IPS-18c (cell line): ENCODE measurements around the gene KAT2A.

Source experiments
- H3K4me3 ChIP-seq: 2 replicates; pipeline ENCODE4 v1.7.0; 2013; ENCODE audit warnings: low read depth, mild to moderate bottlenecking, low read length, moderate library complexity; ENCODE audit not compliant: insufficient read depth
- H3K9me3 ChIP-seq: one replicate; pipeline ENCODE4 v1.6.1; 2013; ENCODE audit warnings: mild to moderate bottlenecking, low read length, moderate library complexity; ENCODE audit not compliant: control insufficient read depth, insufficient read depth

The KAT2A gene

DNA sequence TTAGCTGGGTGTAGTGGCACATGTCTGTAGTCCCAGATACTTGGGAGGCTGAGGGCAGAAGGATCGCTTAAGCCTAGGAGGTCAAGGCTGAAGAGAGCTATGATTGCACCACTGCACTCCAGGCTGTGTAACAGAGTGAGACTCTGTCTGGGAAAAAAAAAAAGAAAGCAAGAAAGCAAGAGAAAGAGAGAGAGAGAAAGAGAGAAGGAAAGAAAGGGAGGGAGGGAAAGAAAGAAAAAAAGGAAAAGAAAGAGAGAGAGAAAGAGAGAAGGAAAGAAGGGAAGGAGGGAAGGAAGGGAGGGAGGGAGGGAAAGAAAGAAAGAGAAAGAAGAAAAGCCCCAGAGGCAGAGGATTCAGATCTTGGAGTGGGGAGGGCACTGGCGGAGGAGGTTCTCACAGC lies 15.2 kb downstream of the KAT2A start:
- Histone ChIP-seq H3K4me3 (no peak overlapping the region), H3K9me3 (peaks cover 2% of the 10 kb centered on the region)

DNA sequence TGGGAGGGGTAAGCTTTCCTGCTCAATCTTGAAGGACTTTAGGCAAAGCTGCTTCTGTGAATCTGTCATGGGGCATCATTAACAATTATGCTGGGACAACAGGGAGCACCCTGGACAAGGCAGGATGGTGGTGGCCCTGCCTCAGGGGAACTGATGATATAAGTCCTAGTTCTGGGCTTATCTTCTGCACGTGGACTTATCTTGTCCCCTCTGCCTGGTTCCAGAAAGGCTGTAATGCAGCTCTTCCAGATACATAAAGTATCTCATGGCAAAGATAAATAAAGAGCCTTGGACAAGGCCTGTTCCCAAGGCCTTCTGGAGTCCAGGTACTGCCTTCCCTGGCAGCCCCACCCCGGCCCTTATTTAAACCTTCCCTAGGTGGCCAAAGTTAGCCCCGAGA lies 16.9 kb downstream of the KAT2A start:
- Histone ChIP-seq H3K9me3 (peaks cover 2% of the 10 kb centered on the region), H3K4me3 (no peak overlapping the region)

DNA sequence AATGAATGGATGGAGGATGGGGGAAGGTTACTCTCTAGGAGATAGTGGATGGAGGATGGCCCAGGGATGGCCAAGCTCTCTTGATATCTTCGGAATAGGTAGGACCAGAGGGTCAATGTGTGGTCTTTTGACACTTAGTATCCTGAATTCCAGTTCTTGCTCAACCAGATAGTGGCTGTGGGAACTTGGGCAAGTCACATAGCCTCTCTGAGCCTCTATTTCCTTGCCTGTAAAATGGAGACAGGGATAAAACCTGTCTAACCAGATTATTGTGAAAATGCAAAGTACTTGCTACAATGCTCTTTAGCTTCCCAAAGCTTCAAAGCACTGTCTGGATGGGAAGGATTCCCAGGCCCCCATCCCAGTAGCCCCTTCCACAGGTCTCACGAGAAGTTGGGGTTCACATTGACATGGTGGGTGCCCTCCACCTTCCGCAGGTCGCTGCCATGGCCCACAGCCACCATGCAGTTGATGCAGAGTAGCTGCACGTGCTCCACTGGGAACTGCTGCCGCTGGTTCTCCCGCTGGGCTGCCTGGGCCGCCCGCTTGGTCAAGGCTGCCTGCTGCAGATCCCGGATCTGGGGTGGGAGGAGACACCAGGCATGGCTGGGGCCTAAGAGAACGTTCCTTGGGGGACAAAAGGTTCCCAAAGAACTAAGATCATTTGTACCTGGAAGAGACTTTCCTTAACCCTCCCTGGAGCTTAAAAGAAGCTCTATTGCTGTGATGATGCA lies 17.8 kb downstream of the KAT2A start:
- Histone ChIP-seq H3K4me3 (no peak overlapping the region), H3K9me3 (peaks cover 4% of the 10 kb centered on the region)

DNA sequence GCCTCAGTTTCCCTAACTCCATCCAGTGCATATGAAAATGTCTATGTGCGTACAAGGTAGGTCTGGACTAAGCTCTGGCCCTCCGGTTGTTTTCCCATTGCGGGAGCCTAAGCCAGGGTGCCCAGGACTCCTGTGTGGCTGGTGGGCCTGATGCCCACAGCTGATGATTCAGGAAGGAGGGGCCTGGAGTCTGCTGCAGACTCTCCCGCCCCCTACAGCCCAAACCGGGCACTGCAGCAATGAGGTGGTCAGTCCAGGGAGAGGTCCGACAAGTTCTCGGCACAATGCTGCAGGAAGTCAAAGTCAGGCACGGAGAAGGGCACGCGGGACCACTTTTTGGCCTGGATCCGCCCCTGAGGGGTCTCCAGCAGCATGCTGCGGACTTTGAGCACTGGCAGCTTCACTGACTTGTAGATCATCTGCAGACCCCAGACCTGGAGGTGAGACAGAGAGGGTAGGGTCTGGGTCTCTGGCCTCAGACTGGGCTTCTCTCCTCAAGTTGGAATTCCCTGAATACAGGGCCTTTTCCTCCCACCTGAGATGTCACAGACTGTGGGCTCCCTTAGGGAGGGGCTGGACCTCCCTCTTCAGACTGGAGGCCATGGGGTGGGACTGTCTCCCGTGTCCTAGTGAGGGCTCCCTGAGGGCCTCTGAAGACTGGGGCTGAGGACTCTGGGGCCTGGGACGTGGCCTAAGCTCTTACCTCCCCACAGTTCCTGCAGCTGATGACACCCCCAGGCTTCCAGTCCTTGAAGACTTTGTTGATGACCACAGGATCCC lies 19.5 kb downstream of the KAT2A start:
- Histone ChIP-seq H3K4me3 (no peak overlapping the region), H3K9me3 (peaks cover 4% of the 10 kb centered on the region)

DNA sequence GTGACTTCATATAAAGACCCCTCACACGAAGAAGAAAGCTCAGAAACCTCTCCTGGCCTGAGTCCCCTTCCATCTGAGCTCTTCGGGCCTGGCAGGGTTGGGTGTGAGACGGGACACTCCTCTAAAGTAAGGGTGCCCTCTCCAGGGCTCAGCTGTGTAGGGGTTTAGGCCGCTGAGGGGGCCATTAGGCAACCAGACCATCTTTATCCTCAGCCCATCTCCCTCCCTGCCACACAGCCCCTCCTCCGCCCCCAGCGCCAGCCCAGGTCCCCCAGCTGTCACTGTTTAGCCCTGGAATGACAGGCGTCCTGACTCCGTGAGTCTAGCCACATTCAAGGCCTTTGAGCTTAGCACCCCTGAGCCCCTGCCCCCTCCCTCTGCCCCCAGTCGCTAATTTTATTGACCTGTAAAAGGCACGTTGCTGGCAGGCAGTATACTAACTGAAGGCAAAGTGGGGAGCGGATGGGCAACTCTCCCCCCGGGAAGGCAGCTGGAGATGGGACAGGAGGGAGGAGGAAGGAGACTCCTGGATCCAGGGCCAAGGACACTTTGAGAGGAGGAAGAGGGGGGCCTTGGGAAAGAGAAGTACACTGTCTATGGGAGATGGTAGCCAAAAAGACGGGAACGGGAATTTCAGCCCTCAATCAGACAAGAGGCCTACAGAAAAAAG lies 22.3 kb downstream of the KAT2A start:
- peak overlapping the region; percentile 31; the same call in 1 of the 2 replicates for H3K4me3 ChIP-seq
- H3K9me3 ChIP-seq = peaks cover 4% of the 10 kb centered on the region

DNA sequence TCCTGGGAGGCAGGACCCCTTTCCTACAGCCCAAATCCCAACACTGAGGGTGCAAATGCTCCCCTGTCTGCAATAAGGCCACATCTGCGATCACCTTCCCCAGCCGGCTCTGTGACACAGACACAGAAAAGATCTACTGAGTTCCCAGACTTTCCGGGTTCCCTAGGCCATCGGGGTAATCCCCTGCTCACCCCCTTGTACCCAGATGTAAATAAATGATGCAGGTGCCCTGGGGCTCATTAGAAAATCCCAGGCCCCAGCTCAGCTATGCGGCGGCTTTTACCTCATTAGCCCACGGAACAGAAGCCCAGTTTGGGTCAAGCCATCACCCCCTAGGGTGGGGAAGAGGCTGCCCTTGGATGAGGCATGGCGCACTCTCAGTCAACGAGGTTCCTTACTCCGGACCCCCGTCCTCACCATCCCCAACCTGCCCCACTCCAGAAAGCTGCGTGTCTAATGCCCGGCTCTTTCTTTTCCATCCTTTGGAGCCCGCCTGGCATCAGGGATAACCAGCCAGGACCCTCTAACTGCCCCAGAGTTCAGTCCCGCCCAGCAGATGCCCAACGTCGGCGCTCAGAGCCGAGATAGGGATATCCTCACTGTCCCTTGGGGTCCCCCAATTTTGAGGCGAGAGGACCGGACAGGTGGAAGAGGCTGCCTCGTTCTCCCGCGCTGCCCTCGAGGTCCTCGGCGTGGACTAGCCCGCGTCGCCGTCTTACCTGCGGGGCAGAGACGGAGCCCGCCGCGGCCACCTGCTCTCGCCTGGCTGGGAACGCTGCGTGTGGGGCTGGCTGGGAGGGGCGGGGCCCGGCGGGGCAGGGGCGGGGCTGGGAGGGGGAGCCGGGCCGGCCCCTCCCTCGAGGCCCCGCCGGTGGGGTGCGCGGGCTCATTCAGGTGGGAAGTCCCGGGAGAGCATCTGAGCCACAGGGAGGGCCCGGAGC lies 23.2 kb downstream of the KAT2A start, which contains the start of gene ZNF385C:
Gene ZNF385C (minus strand): TSS at position 783 of the 941 bp plus-strand sequence. CDS start 35,417 bp downstream, outside the sequence.
- H3K4me3 ChIP-seq = peak within 1 kb of the TSS; percentile 47
- peaks cover 4% of the 10 kb centered on the region for H3K9me3 ChIP-seq

DNA sequence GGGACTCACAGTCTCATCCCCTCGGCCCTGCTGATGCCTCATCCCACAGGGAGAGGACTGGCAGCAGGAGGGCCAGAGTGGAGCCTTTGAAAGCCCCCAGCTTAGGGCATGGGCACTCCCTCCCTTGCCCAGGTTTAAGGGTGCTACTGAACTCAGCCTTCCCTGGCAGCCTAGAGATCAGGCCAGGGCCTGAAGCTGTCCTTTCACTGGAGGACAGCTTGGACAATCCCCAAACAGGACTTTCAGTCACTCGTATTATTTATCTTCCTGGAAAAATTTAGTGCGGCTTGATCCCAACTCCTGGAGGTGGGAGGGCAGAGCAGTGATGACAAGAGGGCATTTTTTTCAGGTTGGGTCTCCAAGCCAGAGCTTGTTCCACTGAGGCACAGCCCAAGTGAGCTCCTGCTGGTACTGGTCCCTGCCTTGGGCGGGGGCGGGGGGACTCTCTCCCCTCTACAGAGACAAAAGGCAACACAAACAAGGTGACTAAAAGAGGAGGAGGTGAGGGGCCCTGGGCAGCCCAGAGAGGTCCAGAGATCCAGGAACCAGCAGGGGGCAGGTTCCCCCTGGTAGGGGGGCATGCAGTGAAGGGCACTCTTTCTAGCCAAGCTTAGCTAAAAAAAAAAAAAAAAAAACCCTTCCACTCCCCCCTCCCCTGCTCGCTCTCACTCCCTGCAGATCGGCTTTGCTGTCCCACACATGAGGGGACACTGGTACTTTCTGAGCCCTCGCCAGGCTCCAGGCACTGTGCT lies 24.6 kb downstream of the KAT2A start:
- Histone ChIP-seq H3K4me3 (no peak overlapping the region; the same call in 1 of the 2 replicates), H3K9me3 (peaks cover 2% of the 10 kb centered on the region)

DNA sequence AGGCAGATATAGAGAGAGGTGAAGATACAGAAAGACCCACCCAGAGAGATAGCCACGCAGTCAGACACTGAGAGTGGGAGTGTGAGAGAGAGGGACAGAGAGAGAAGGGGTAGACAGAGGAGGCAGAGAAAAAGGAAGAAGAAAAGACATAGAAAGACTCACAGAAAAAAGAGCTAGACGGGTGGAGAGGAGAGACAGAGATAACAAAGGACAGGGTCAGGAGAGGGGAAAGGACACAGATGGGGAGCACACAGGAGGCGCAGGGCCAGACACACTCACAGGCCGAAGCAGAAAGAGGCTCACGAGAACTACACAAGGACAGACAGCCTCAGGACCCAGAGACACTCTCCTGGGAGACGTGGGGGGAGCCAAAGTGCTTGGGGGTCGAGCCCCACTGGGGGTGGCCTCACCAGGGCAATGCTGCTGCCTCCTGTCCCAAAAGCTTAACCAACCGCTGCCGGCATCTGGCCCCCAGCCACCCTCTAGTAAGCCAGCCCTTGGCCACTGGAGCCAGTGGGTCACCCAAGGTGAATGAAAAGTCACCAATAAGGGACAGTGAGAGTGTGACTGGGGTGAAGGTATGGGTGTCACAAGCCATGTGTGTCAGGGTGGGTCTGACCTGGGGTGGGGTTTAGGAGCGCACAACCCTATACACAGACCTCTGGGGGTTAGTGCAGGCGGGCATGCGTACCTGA lies 26.6 kb downstream of the KAT2A start:
- Histone ChIP-seq H3K4me3 (no peak overlapping the region), H3K9me3 (peaks cover 2% of the 10 kb centered on the region)

DNA sequence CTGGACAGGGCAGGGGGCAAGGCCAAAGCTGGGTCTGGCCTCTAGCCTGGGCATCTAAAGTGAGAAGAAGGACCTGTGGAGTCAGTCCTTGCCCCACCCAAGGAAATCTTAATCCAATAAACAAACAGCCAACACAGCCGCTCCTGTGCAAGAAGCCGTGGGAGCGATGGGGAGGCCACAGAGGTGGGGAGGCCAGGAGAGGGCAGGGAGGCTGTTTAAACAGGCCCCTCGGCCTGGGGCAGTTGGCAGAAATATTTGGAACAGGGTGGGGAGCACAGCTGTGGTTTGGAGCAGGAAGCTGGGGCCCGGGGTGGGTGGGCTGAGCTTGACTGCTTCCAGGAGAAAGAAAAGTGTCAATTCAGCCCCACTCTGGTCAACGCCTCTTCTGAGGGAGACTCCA lies 28.2 kb downstream of the KAT2A start:
- Histone ChIP-seq H3K4me3 (no peak overlapping the region), H3K9me3 (no peaks in the 10 kb centered on the region)

DNA sequence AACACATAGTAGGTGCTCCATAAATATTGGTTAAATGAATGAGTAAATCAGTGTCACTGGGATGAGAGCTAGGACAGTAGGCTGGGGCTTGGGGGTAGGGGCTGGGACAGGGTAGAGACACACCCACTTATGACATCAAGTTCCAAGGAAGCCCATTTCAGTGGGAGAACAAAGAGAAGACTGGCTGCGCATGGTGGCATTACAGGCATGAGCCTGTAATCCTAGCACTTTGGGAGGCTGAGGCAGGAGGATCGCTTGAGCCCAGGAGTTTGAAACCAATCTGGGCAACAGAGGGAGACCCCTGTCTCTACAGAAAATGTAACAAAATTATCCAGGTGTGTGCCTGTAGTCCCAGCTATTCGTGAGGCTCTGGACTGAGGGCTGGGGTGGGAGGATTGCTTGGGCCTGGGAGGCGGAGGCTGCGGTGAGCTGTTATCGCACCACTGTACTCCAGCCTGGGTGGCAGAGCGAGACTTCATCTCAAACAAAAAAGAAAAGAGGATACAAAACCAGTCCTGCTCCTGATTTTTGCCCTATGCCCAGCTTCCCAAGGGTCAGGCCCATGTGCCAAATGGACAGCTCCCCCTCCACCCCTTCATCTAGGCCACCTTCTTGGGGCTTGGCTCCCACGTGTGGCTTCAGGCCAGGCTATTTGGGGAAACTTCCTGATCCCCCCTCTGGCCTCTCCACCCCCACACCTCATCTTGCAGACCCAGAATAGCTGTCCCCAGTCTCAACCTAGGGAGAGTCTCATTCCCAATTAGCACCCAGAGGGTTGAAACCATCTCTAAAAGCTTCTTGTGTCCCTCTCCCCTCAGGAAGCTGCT lies 30.0 kb downstream of the KAT2A start:
- no peak overlapping the region for H3K4me3 ChIP-seq
- H3K9me3 ChIP-seq = no peaks in the 10 kb centered on the region

DNA sequence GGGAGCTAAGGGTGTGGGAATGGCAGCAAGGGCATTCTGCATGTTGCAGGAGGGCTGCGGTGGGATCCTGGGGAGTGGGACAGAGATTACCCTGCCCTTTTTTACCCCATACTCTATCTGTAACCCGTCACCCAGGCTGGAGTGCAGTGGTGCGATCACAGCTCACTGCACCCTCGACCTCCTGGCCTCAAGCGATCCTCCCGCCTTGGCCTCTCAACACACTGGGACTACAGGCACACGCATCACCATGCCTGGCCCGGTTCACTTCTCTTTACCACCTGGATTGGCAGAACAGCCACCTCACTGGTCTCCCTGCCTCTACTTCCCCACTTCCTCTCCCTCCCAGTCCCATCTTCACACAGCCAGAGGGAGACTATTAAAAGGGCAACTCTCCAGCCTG lies 32.4 kb downstream of the KAT2A start:
- H3K9me3 ChIP-seq = no peaks in the 10 kb centered on the region
- no peak overlapping the region for H3K4me3 ChIP-seq

DNA sequence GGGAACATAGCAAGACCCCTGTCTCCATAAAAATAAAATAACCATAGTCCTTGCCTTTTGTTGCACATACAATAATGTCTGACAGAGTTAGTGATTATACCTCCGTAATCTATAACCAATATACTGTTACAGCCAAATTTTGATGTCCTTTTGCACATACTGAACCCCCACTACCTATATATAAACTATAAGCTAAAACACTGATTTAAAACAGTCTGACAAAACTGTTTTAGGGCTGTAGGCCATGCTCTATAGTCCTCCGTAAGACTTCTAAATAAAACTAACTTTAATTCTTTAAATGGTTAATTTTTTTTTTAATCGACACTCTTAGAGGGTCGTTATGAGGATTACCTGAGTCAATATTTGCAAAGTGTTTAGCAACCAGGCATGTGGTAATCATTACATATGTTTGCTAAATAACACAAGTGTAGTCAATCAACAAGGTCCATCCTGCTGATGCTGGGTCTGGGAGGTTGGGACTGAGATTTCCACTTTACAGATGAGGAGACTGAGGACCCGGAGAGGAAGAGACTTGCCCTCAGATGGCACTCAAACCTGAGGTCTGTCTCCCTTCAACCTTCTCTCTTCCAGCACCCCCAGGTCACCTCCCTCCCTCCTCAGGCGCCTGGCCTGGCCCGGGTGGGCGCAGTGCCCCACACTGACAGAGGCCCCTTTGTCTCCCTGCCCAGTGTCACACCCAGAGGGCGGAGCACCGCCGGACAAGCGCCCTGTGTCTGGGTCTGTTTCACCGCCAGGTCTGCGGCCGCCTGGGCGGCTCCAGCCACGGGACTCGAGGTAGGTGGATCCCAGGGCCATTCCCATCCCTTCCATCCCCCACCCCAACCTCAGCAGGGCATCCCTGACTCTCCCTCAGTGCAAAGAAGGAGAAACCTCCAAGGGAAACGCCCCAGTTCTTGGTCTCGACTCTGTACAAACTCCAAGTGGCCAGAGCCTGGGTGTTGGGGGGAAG lies 33.1 kb downstream of the KAT2A start:
- Histone ChIP-seq H3K4me3 (no peak overlapping the region), H3K9me3 (no peaks in the 10 kb centered on the region)

DNA sequence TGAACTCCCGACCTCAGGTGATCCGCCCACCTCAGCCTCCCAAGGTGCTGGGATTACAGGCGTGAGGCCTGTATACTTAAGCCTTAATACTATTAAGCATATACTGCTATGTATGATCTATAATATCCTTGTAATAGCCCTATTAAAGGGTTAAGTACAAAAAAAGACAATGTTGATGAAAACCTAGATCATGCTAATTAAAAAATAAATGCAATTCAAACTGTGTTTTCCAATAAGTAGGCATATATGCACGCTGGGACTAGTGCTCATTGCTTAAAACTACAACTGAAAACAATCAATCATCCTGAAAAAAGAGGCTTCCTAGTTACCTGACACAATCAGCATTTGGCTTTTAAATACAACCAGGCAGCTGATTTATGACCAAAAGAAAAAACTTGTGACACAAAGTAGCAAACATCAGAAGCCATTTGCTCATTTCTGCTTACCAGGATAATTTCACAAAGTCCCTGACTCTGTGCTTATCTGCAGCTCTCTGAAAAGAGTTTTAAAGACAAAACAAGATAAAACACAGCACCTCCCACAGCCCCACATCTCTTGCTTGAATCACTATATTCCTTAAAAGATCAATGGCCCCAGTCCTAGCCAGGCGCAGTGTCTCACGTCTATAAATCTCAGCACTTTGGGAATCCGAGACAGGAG lies 34.0 kb downstream of the KAT2A start:
- no peaks in the 10 kb centered on the region for H3K9me3 ChIP-seq
- H3K4me3 ChIP-seq = no peak overlapping the region
